ENCODE measurements around the gene TRHDE. TPM values are rescaled to one million over a fixed set of nuclear protein-coding genes. Genes with fewer than 3 reads are reported as not detected.

TRHDE gene
- total and polyA plus RNA-seq, 2 donors from 2014 or later: 1.6 to 18.6 TPM

DNA sequence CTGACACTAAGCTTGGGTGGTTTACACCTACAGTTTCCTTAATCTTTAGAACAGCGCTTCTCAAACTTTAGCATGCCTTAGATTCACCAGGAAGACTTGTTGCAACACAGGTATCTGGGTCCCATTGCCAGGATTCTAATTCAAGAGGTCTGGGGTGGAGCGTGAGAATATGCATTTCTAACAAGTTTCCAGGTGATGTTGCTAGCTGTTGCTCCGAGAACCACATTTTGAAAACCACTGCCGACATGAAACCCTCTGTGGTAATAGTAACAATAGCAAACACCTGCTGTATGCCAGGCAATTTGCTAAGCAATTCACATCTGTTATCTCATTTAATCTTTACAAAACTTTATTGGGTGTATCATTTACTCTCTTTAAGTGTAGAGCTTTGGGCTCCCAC lies 58.6 kb downstream of the TRHDE start:
- DNase-seq (peak in 1 of 5 donors; percentile 7), FAIRE-seq (no peak)
- intact Hi-C loops (cut with DNase I): no loop called here
- Histone ChIP-seq H3K27me3 (ENCODE audit: control insufficient read depth, insufficient read depth, low read length) (no peaks in the 10 kb centered on the region), H3K36me3 (ENCODE audit: control insufficient read depth in 2 of 3, insufficient read depth in 3 of 3, low read length in 3 of 3) (no peaks in the 10 kb centered on the region), H3K9me3 (ENCODE audit: control insufficient read depth in 2 of 3, insufficient read depth in 1 of 3, low read length in 3 of 3) (no peaks in the 10 kb centered on the region), H3K4me1 (ENCODE audit: control insufficient read depth in 2 of 3, insufficient read depth in 2 of 3, low read depth in 1 of 3, low read length in 3 of 3) (no peaks in the 10 kb centered on the region), H3K4me3 (ENCODE audit: low read length in 3 of 3) (peak overlapping the region in 2 of 3 donors; percentile 1 to 42), H3K27ac (ENCODE audit: low read depth in 2 of 2, low read length in 2 of 2) (peak overlapping the region in 1 of 2 donors; percentile 7), H3K9ac (ENCODE audit: low read length in 3 of 3) (peak overlapping the region in 1 of 3 donors; percentile 9)
- TF ChIP-seq, protein P1, sequence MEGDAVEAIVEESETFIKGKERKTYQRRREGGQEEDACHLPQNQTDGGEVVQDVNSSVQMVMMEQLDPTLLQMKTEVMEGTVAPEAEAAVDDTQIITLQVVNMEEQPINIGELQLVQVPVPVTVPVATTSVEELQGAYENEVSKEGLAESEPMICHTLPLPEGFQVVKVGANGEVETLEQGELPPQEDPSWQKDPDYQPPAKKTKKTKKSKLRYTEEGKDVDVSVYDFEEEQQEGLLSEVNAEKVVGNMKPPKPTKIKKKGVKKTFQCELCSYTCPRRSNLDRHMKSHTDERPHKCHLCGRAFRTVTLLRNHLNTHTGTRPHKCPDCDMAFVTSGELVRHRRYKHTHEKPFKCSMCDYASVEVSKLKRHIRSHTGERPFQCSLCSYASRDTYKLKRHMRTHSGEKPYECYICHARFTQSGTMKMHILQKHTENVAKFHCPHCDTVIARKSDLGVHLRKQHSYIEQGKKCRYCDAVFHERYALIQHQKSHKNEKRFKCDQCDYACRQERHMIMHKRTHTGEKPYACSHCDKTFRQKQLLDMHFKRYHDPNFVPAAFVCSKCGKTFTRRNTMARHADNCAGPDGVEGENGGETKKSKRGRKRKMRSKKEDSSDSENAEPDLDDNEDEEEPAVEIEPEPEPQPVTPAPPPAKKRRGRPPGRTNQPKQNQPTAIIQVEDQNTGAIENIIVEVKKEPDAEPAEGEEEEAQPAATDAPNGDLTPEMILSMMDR (IDR thresholded peaks at IDR 0.05; ENCODE audit: borderline replicate concordance, extremely low read depth, insufficient read depth): no peak

DNA sequence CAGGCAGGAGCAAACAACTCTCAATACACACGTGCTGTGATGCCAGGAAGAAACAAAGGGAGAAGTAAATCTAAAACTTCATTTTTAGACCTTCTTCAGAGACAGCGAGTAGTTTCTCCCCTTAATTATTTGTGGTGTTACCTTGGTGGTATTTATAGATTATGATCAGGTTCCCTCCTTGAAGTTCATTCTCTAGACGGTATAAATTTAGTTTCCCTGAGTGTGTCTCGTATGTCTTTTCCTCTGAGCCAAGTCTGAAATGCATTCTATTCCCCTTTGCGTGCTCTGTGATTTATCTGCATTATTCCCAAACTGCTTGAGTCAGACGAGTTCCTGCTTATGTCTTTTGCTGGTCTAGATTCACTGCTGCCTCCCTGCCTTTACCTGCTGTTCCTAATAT lies 65.2 kb downstream of the TRHDE start:
- no peak overlapping the region for H3K27ac ChIP-seq (ENCODE audit: low read depth in 2 of 2, low read length in 2 of 2)
- no peaks in the 10 kb centered on the region for H3K27me3 ChIP-seq (ENCODE audit: control insufficient read depth, insufficient read depth, low read length)
- no peaks in the 10 kb centered on the region for H3K4me1 ChIP-seq (ENCODE audit: control insufficient read depth in 2 of 3, insufficient read depth in 2 of 3, low read depth in 1 of 3, low read length in 3 of 3)
- intact Hi-C loops (cut with DNase I): no loop called here
- FAIRE-seq: no peak
- H3K36me3 ChIP-seq (ENCODE audit: control insufficient read depth in 2 of 3, insufficient read depth in 3 of 3, low read length in 3 of 3): no peaks in the 10 kb centered on the region
- no peaks in the 10 kb centered on the region for H3K9me3 ChIP-seq (ENCODE audit: control insufficient read depth in 2 of 3, insufficient read depth in 1 of 3, low read length in 3 of 3)
- H3K4me3 ChIP-seq (ENCODE audit: low read length in 3 of 3): no peak overlapping the region
- DNase-seq: no peak
- H3K9ac ChIP-seq (ENCODE audit: low read length in 3 of 3): no peak overlapping the region
- TF ChIP-seq, protein P1 (IDR thresholded peaks at IDR 0.05; ENCODE audit: borderline replicate concordance, extremely low read depth, insufficient read depth): no peak

DNA sequence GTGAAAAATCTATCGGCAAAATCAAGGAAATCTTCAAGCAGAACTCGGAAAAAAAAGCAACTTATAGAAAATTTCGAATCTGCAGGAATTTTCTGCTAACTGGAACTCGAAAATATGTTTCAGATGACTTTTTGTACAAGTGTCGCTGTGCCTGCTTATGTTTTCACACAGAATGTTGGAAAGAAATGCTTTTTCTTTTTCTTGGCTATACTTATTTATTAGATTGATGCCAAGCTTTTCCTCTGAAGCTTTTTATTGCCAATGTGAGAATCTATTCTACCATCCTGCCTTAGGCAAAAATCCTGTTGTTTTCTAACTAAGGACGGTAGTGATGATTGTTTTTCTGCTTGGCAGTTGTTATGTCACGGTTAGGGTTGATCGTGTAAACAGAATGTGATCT lies 65.8 kb downstream of the TRHDE start:
- intact Hi-C loops (cut with DNase I): no loop called here
- TF ChIP-seq, protein P1 (IDR thresholded peaks at IDR 0.05; ENCODE audit: borderline replicate concordance, extremely low read depth, insufficient read depth): no peak
- DNase-seq (no peak), FAIRE-seq (no peak)
- no peak overlapping the region for H3K27ac ChIP-seq (ENCODE audit: low read depth in 2 of 2, low read length in 2 of 2)
- no peaks in the 10 kb centered on the region for H3K27me3 ChIP-seq (ENCODE audit: control insufficient read depth, insufficient read depth, low read length)
- H3K9ac ChIP-seq (ENCODE audit: low read length in 3 of 3): no peak overlapping the region
- no peak overlapping the region for H3K4me3 ChIP-seq (ENCODE audit: low read length in 3 of 3)
- H3K36me3 ChIP-seq (ENCODE audit: control insufficient read depth in 2 of 3, insufficient read depth in 3 of 3, low read length in 3 of 3): no peaks in the 10 kb centered on the region
- no peaks in the 10 kb centered on the region for H3K9me3 ChIP-seq (ENCODE audit: control insufficient read depth in 2 of 3, insufficient read depth in 1 of 3, low read length in 3 of 3)
- H3K4me1 ChIP-seq (ENCODE audit: control insufficient read depth in 2 of 3, insufficient read depth in 2 of 3, low read depth in 1 of 3, low read length in 3 of 3): no peaks in the 10 kb centered on the region

DNA sequence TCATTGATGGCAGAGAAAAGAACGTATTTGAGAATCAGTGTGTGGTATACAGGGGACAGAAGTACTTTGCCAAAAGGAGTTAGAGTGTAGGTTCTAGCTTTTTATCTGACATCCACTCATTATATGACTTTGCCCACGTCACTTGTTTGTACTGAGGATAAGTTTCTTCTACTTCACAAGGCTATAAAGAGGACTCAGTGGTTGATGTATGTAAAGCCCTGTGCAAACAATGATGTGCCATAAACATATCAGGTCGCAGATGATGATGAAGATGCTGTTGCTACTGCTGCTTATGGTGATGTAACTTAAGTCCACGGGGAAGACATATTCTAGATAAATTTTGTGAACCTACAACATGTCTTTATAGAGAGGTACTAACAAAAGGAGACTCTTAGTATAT lies 66.3 kb downstream of the TRHDE start:
- H3K9me3 ChIP-seq (ENCODE audit: control insufficient read depth in 2 of 3, insufficient read depth in 1 of 3, low read length in 3 of 3): no peaks in the 10 kb centered on the region
- no peaks in the 10 kb centered on the region for H3K4me1 ChIP-seq (ENCODE audit: control insufficient read depth in 2 of 3, insufficient read depth in 2 of 3, low read depth in 1 of 3, low read length in 3 of 3)
- no peak overlapping the region for H3K9ac ChIP-seq (ENCODE audit: low read length in 3 of 3)
- intact Hi-C loops (cut with DNase I): no loop called here
- FAIRE-seq (no peak), DNase-seq (no peak)
- no peaks in the 10 kb centered on the region for H3K27me3 ChIP-seq (ENCODE audit: control insufficient read depth, insufficient read depth, low read length)
- no peak overlapping the region for H3K27ac ChIP-seq (ENCODE audit: low read depth in 2 of 2, low read length in 2 of 2)
- TF ChIP-seq, protein P1 (IDR thresholded peaks at IDR 0.05; ENCODE audit: borderline replicate concordance, extremely low read depth, insufficient read depth): no peak
- H3K4me3 ChIP-seq (ENCODE audit: low read length in 3 of 3): no peak overlapping the region
- no peaks in the 10 kb centered on the region for H3K36me3 ChIP-seq (ENCODE audit: control insufficient read depth in 2 of 3, insufficient read depth in 3 of 3, low read length in 3 of 3)
